ENCODE data around the gene PDSS2. TPM values are rescaled to one million over a fixed set of nuclear protein-coding genes. Genes with fewer than 3 reads are reported as not detected.

The PDSS2 gene
- polyA plus RNA-seq, 1 of the 3 experiments (the other 2 are of a cell fraction), result 5.6 TPM

DNA sequence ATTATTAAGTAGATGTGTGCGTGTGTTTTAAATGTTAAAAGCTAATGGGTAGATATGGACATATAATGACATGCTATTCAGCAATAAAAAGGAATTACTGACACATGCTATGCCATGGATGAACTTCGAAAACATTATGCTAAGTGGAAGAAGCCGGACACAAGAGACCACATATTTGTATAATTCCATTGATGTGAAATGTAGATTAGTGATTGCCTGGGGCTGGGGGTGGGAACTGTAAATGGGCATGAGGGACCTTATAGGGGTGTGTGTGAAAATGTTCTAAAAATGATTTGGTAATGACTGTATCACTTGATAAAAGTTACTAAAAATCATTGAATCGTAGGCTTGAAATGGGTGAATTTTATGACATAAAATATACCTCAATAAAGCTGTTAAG is 239.5 kb downstream of the PDSS2 start (continued):
- TF ChIP-seq, protein P1, sequence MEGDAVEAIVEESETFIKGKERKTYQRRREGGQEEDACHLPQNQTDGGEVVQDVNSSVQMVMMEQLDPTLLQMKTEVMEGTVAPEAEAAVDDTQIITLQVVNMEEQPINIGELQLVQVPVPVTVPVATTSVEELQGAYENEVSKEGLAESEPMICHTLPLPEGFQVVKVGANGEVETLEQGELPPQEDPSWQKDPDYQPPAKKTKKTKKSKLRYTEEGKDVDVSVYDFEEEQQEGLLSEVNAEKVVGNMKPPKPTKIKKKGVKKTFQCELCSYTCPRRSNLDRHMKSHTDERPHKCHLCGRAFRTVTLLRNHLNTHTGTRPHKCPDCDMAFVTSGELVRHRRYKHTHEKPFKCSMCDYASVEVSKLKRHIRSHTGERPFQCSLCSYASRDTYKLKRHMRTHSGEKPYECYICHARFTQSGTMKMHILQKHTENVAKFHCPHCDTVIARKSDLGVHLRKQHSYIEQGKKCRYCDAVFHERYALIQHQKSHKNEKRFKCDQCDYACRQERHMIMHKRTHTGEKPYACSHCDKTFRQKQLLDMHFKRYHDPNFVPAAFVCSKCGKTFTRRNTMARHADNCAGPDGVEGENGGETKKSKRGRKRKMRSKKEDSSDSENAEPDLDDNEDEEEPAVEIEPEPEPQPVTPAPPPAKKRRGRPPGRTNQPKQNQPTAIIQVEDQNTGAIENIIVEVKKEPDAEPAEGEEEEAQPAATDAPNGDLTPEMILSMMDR (IDR thresholded peaks at IDR 0.05), result no peak
- TF ChIP-seq TEAD4 (IDR thresholded peaks at IDR 0.05; ENCODE audit: borderline replicate concordance, insufficient read depth), result no peak
- no peak for TF ChIP-seq TCF12 (IDR thresholded peaks at IDR 0.05)

DNA sequence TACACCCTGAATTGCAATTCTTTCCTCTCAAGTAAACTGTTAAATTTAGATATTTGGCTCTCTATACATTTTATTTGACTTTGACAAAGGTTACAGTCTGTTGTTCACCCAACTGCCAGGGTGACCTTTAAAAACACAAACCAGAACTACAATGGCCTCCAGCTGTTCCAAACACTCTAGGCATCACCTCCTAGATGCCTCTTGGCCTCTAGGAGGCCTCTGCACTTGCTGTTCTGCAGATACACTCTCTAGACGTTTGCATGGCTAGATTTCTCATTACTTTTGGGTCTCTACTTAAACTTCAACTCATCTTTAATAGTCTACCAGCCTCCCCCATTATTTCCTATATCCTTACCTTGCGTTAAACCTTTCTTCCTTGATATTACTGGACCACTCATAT is 241.2 kb downstream of the PDSS2 start:
- ChIA-PET CTCF (no interaction called here), POLR2A (no interaction called here)
- no peaks in the 10 kb centered on the region for H4K20me1 ChIP-seq (ENCODE audit: insufficient read depth)
- no peak overlapping the region for H3K9ac ChIP-seq
- H3K4me1 ChIP-seq (ENCODE audit: control insufficient read depth in 1 of 2, insufficient read depth in 2 of 2, low read depth in 1 of 2, low read length in 1 of 2), result no peaks in the 10 kb centered on the region
- no peaks in the 10 kb centered on the region for H3K79me2 ChIP-seq (ENCODE audit: insufficient read depth)
- no peaks in the 10 kb centered on the region for H3K9me3 ChIP-seq
- no peak overlapping the region for H2AFZ ChIP-seq (ENCODE audit: low read depth)
- DNase-seq, result no peak
- no peaks in the 10 kb centered on the region for H3K27me3 ChIP-seq (ENCODE audit: insufficient read depth)
- TF ChIP-seq TCF12 (IDR thresholded peaks at IDR 0.05), result no peak
- TF ChIP-seq JUND (IDR thresholded peaks at IDR 0.05), result no peak
- no peak for TF ChIP-seq RCOR1 (IDR thresholded peaks at IDR 0.05; ENCODE audit: low read length)
- no peak for TF ChIP-seq EP300 (IDR thresholded peaks at IDR 0.05; ENCODE audit: borderline replicate concordance in 1 of 2, low read depth in 1 of 2, low read length in 1 of 2)
- TF ChIP-seq EZH2phosphoT487 (IDR thresholded peaks at IDR 0.05; ENCODE audit: borderline replicate concordance, low read depth), result no peak
- TF ChIP-seq TAF1 (IDR thresholded peaks at IDR 0.05; ENCODE audit: borderline replicate concordance, low read depth, low read length), result no peak
- TF ChIP-seq MXI1 (IDR thresholded peaks at IDR 0.05; ENCODE audit: low read depth, low read length), result no peak
- TF ChIP-seq, protein P2, sequence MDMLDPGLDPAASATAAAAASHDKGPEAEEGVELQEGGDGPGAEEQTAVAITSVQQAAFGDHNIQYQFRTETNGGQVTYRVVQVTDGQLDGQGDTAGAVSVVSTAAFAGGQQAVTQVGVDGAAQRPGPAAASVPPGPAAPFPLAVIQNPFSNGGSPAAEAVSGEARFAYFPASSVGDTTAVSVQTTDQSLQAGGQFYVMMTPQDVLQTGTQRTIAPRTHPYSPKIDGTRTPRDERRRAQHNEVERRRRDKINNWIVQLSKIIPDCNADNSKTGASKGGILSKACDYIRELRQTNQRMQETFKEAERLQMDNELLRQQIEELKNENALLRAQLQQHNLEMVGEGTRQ (IDR thresholded peaks at IDR 0.05; ENCODE audit: borderline replicate concordance, low read depth, low read length), result no peak
- TF ChIP-seq FOSL2 (IDR thresholded peaks at IDR 0.05; ENCODE audit: borderline replicate concordance, low read depth), result no peak
- TF ChIP-seq GATA2 (CRISPR knock-in tag; IDR thresholded peaks at IDR 0.05), result no peak
- TF ChIP-seq GABPA (IDR thresholded peaks at IDR 0.05; ENCODE audit: low read depth), result no peak
- no peak for TF ChIP-seq NFIC (IDR thresholded peaks at IDR 0.05; ENCODE audit: borderline replicate concordance)
- TF ChIP-seq, protein P3, sequence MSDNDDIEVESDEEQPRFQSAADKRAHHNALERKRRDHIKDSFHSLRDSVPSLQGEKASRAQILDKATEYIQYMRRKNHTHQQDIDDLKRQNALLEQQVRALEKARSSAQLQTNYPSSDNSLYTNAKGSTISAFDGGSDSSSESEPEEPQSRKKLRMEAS (IDR thresholded peaks at IDR 0.05; ENCODE audit: low read depth), result no peak
- no peak for TF ChIP-seq SIN3A (IDR thresholded peaks at IDR 0.05; ENCODE audit: borderline replicate concordance, low read depth, low read length)
- TF ChIP-seq, protein P4, sequence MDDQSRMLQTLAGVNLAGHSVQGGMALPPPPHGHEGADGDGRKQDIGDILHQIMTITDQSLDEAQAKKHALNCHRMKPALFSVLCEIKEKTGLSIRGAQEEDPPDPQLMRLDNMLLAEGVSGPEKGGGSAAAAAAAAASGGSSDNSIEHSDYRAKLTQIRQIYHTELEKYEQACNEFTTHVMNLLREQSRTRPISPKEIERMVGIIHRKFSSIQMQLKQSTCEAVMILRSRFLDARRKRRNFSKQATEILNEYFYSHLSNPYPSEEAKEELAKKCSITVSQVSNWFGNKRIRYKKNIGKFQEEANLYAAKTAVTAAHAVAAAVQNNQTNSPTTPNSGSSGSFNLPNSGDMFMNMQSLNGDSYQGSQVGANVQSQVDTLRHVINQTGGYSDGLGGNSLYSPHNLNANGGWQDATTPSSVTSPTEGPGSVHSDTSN (IDR thresholded peaks at IDR 0.05), result no peak
- TF ChIP-seq NRF1 (IDR thresholded peaks at IDR 0.05; ENCODE audit: low read depth, low read length), result no peak
- no peak for TF ChIP-seq RXRA (IDR thresholded peaks at IDR 0.05; ENCODE audit: borderline replicate concordance, low read depth)
- TF ChIP-seq, protein P5, sequence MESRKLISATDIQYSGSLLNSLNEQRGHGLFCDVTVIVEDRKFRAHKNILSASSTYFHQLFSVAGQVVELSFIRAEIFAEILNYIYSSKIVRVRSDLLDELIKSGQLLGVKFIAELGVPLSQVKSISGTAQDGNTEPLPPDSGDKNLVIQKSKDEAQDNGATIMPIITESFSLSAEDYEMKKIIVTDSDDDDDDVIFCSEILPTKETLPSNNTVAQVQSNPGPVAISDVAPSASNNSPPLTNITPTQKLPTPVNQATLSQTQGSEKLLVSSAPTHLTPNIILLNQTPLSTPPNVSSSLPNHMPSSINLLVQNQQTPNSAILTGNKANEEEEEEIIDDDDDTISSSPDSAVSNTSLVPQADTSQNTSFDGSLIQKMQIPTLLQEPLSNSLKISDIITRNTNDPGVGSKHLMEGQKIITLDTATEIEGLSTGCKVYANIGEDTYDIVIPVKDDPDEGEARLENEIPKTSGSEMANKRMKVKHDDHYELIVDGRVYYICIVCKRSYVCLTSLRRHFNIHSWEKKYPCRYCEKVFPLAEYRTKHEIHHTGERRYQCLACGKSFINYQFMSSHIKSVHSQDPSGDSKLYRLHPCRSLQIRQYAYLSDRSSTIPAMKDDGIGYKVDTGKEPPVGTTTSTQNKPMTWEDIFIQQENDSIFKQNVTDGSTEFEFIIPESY (IDR thresholded peaks at IDR 0.05; ENCODE audit: borderline replicate concordance, low read depth), result no peak
- TF ChIP-seq, protein P1 (IDR thresholded peaks at IDR 0.05), result no peak
- no peaks in the 10 kb centered on the region for H3K36me3 ChIP-seq (replicated peaks in 1 of 2; ENCODE audit: control insufficient read depth in 1 of 2, insufficient read depth in 2 of 2, low read length in 1 of 2)
- no peak overlapping the region for H3K27ac ChIP-seq (ENCODE audit: low read depth in 2 of 2, low read length in 1 of 2)
- whole genome bisulfite sequencing (ENCODE audit: low lambda C conversion rate), result 50% methylated on average over 2 of the region's 2 CpGs
- no peak overlapping the region for H3K4me2 ChIP-seq
- no peaks in the 10 kb centered on the region for H3K9me2 ChIP-seq
- no peak overlapping the region for H3K4me3 ChIP-seq (ENCODE audit: low read depth in 2 of 2, low read length in 1 of 2)
- no peaks in the 10 kb centered on the region for H3F3A ChIP-seq (replicated peaks; ENCODE audit: insufficient read depth)
